Measurements from ENCODE around the gene MCUR1.
A peak's percentile ranks its signal among the peaks of the same experiment; 100 is the strongest.
"Not testable (repeated sequence)": the region's sequence is repeated elsewhere in the genome, so short reads cannot be mapped to it uniquely, and the experiment has no call there.

MCUR1 gene, protein sequence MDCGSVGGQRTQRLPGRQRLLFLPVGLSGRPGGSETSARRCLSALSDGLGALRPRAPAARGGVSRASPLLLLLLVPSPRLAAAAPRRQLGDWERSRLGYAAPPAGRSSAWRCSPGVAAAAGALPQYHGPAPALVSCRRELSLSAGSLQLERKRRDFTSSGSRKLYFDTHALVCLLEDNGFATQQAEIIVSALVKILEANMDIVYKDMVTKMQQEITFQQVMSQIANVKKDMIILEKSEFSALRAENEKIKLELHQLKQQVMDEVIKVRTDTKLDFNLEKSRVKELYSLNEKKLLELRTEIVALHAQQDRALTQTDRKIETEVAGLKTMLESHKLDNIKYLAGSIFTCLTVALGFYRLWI

DNA sequence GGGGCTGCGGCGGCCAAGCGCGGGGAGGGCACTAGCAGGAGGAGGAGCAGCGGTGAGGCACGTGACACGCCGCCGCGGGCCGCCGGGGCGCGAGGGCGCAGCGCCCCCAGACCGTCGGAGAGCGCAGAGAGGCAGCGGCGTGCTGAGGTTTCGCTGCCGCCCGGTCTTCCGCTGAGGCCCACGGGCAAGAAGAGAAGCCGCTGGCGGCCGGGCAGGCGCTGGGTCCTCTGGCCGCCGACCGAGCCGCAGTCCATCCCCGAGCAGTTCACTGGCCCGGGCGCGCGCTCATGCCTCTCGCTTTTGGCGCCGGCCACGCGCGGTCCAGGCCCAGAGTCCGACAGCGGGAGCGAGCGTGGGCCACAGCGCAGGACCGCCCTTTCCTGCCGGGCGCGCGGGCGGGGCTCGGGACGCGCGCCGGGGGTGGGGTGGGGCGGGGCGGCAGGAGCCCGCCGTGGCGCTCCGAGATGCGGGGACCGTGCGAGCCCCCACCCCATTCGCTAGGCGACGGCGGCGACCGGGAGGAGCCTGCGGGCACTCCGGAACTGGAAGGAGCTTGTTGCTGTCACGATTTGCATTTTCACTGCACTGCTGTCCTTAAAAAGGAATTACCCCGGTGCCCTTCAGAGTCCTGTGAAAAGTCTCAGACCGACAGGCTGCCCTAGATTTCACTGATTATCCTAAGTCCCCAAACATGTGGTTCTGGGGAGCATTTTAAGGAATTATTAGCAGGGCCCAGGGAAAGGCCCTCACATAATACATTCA lies at the start of gene MCUR1:
TSS of gene MCUR1 (minus strand) at position 382 of the 762 bp plus-strand sequence. CDS start at position 254, 128 bp downstream.
- DNase-seq = peak in 1 of 2 experiments; percentile 50

DNA sequence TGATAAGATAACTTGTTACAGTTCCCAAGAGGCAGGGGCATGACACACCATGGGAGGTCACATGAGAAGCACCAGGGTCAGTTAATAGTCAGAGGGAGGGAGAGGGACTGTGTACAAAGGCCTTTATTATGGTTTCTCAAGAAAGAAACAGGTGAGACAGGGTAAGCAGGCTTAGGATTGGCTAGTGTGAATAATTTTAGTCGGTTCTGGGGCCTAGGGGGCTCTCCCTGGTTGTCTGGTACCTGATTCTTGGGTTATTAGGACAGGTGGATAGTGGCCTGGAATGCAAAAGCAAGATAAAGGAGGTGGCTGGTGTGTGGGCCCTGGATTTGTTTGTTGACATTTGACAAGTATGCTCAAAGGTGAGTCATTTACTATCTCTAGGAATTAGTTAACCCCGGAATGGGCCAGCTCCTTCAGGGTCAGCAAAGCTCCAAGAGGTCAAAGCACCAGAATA lies 49.4 kb upstream of the MCUR1 start:
- no peak for DNase-seq

DNA sequence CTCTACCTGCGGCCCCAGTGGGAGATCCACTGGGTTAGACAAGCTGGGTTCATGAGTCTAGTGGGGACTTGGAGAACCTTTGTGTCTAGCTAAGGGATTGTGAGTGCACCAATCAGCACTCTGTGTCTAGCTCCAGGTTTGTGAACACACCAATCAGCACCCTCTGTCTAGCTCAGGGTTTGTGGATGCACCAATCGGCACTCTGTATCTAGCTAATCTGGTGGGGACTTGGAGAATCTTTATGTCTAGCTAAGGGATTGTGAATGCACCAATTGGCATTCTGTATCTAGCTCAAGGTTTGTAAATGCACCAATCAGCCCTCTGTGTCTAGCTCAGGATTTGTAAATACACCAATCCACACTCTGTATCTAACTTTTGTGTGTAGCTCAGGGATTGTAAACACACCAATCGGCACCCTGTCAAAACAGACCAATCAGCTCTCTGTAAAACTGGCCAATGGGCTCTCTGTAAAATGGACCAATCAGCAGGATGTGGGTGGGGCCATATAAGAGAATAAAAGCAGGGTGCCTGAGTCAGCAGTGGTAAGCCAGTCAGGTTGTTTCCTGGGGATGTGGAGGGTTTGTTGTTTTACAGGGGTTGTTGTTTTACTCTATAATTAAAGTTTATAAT lies 46.3 kb upstream of the MCUR1 start:
- not testable (repeated sequence) for DNase-seq

DNA sequence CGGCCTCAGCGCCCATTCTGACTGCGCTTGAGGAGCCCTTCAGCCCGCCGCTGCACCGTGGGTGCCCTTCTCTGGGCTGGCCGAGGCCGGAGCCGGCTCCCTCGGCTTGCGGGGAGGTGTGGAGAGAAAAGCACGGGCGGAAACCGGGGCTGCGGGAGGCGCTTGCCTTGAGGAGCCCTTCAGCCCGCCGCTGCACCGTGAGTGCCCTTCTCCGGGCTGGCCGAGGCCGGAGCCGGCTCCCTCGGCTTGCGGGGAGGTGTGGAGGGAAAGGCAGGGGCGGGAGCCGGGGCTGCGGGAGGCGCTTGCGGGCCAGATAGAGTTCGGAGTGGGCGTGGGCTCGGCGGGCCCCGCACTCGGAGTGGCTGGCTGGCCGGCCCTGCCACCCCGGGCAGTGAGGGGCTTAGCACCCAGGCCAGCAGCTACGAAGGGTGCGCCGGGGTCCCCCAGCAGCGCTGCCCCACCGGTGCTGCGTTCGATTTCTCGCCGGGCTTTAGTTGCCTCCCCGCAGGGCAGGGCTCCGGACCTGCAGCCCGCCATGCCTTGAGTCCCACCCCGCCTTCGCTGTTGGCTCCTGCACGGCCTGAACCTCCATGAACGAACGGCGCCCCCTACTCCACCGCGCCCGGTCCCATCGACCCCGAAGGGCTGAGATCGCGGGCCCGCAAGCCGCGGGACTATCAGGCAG lies 45.7 kb upstream of the MCUR1 start:
- DNase-seq = no peak

DNA sequence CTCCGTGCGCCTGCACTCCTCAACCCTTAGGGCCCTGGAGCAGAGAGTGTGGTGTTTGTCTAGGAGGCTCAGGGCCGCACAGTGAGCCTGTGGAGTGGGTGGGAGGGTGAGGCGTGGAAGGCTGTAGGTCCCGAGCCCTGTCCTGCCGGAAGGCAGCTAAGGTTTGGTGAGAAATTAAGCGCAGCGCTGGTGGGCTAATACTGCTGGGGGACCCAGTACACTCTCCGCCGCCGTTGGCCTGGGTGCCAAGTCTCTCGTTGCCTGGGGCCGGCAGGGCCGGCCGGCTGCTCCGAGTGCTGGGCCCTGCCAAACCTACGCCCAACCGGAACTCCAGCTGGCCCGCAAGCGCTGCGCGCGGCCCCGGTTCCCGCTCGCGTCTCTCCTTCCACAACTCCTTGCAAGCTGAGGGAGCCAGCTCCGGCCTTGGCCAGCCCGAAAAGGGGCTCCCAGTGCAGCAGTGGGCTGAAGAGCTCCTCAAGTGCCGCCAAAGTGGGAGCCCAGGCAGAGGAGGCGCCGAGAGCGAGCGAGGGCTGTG lies 40.4 kb upstream of the MCUR1 start:
- DNase-seq = no peak

DNA sequence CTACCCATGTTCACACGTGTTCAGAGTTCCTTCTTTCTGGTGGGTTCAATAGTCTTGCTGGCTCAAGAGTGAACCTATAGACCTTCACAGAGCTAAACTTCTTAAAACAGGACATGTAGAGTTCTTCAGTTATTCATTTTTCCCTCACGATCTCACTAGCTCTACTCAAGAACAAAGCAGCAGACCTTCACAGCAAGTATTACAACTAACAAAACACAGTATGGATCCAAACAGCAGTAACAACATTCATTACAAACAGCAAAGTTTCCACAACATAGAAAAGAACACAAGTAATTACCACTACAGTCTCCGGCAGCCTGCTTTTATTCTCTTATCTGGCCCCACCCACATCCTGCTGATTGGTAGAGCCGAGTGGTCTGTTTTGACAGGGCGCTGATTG lies 39.5 kb upstream of the MCUR1 start:
- no peak for DNase-seq

DNA sequence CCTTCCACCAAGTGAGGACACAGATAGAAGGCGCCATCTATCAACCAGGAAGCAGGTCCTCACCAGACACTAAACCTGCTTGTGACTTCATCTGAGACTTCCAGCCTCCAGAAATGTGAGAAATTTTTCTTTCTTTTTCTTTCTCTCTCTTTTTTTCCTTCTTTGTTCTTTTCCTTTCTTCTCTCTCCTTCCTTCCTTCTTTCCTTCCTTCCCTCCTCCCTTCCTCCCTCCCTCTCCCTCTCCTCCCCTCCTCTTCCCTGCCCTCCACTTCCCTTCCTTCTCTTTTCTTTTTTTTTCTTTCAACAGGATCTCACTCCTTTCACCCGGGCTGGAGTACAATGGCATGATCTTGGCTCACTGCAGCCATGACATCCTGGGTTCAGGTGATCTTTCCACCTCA lies 37.4 kb upstream of the MCUR1 start:
- DNase-seq = no peak

DNA sequence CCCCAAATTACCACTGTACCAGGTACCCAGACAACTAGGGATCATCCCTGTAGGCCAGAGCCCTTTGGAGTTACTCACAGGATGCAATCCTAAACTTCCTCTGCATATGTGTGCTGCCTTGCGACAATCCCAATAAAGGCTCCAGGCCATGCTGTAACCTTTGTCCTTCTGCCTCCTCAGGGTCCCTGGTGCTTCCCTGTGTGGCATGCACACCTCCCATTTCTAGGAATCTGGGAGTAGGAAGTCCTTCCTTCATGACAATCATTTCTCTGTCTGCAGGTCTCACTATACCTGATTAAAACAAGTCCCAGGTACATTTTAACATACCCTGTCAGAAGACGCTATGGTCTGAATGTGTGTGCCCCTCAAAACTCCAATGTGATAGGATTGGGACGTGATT lies 37.0 kb upstream of the MCUR1 start:
- no peak for DNase-seq

DNA sequence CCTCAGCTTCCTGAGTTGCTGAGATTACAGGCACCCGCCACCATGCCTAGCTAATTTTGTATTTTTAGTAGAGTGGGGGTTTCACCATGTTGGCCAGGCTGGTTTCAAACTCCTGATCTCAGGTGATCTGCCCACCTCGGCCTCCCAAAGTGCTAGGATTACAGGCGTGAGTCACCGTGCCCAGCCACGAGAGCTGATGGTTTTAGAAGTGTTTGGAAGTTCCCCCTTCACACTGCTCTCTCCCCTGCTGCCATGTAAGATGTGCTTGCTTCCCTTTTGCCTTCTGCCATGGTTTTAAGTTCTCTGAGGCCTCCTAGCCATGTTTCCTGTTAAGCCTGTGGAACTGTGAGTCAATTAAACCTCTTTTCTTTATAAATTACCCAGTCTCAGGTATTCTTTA lies 36.3 kb upstream of the MCUR1 start:
- not testable (repeated sequence) for DNase-seq

DNA sequence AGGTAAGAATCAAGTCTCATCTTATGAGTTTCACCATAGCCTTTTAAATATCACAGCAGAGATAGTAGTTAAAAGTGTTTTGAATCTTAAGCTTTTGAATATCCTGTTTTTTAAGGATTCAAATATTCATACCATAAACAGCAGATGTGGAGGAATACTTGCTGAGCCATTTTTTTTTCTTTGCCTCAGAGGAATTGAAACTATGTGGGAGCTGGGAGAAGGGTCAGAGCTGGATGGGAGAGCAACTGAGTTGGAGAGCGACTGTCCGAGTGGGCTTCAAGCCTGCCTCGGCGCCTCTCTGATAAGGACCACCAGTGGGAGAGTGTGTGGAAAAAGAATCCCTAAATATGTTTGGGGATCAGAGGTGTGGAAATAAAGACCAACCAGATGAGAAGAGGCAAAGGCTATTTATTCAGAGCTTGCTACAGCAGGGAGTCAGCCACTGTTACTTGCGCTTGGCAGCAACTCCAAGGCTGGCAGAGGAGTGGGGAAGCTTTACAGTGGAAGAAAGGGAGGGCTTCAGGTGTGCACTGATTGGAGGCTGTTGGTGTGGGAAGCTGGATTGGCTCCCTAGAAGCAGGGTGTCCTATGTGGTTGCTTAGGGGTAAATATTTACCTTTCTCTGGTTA lies 34.3 kb upstream of the MCUR1 start:
- DNase-seq = no peak

DNA sequence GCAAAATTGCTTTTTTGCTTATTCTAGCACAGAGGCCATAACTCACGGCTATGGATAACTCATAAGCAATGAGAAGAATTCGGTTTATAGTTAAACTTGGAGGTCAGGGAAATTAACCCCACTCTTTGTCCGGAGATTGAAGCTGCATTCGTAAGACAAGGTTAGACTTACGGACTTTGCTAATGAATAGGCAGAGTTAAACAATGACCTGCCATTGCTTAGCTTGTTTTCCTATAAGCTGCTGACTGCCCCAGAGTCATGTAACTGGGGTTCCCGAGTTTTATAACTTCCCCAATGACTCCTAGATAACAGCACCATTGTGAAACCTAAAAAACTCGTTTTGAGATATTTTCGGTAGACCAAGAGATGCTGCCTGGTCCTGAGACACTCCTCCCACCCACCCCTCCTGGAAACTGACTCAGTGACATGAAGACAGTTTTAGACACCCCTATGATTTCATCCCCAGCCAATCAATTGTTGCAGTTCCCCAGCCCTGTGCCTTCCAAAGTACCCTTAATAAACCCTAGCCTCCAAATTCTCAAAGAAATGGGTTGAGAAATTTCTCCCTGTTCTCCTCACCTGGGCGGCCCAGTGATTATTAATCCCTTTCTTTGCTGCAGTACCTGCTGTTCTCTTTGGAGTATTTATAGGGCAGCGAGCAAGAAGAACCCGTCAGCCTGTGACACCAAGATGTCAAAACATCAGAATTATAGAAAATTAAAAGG lies 33.1 kb upstream of the MCUR1 start:
- no peak for DNase-seq

DNA sequence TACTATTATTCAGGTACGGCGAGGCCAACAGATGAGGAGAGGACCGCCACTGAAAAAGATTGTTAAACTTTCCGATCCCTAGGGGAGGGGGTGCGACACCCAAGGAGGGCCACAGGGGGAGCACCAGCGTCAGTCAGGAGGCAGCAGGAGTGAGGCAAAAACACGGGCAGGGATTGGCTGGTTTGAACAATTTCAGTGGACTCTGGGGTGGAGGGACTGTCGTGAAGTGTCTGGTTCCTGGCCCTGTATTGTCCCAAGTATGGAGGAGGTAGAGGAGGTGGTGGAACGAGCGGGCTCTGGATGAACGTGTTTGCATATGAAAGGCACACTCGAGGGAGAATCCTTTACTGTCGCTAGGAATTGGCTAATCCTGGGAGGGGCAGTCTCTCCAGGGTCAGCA lies 32.5 kb upstream of the MCUR1 start:
- no peak for DNase-seq

DNA sequence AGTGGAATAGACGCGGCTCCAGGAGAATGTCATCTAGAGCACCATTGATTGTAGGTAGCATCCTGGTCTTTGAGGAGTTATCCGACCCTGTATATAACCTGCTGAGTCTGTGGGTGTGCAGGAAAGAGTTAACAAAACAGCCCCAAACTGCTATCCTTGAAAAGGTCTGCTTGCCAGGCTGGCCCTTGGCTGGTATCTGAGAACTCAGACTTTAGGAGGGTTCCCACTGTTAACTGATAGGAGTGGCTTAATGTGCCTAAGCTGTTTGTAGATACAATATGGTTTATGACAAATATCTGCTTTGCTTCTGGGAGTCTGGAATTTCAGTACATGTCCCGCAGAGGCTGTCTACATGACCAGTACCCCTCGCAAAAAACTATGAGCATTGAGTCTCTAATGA lies 27.6 kb upstream of the MCUR1 start:
- no peak for DNase-seq

DNA sequence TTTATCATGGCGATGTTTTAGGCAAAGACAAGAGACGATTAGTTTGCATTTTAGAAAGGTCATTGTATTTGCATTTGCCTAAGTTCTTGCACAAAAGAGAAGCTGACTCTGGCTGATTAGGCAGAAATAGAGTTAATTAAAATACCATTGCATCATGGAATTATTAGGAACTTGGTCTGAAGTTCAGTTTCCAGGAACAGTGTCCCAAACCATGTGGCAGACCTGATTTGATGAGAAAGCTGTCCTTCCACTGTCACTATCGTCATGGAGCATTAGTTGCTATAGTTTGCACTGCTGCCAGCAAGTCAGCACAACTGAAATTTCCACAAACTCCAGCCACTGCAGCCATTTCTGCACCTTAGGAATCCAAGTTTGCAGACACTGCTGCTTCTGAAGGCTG lies 24.3 kb upstream of the MCUR1 start:
- DNase-seq = no peak

DNA sequence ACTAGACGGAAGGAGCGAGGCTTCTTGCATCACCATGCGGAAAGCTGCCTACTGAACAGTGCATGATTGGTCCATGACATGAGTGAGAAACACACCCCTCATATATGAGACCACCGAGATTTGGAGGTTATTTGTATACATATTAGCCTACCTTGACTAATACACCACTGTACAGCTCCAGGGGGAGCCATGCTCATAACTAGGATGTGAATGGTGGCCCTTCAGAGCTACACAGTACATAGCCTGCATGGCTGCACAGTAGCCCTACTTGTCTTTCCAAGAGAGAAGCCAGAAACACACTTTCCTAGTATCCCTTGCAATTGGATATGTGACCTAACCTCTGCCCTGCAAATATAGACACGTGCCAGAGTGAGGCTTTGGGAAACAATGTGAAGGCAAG lies 21.8 kb upstream of the MCUR1 start:
- no peak for DNase-seq

DNA sequence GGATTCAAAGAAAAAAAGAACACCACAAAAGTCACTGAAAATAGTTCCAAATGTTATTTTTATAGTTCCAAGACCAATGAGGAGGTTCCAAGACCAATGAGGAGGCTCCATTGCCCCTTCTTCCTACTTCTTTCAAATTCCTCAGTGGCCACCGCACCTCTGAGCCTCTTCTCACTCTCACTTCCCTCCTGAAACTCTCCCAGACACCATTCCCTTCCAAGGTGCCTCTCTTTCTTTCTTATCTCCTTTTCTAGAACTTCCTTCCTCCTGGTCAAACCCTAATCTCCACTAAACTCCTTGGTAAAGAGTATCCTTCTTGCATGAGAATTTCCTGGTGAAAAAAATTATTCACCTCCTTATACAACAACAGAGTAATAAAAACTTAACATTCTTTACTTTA lies 20.4 kb upstream of the MCUR1 start:
- DNase-seq = no peak

DNA sequence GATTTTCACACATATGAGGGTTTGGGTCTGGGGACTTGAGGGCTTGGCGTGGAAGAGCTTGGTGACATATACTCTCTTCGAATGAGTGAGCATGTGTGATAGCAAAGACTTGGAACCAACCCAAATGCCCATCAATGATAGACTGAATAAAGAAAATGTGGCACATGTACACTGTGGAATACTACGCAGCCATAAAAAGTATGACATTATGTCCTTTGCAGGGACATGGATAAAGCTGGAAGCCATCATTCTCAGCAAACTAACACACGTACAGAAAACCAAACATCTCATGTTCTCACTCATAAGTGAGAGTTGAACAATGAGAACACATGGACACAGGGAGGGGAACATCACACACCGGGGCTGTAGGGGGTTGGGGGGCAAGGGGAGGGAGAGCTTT lies 19.7 kb upstream of the MCUR1 start:
- DNase-seq = not testable (repeated sequence)

DNA sequence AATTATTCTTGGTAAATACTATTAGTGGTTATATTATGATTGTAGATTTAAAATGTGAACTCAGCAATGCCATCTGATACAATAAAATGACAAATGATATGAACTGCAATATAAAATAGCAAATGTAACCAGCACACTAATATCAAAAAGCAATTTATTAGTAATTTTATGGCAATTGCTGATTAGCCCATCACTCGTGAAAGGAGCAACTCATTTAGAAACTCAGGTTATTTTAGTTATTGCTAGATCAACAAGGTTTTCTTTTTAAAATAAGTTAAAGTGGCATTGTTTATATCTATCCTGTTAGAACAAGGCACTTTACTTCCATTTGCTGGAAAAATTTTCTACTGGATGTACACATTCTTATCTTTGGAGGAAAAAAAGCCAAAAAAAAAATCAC lies 18.4 kb upstream of the MCUR1 start:
- DNase-seq = no peak

DNA sequence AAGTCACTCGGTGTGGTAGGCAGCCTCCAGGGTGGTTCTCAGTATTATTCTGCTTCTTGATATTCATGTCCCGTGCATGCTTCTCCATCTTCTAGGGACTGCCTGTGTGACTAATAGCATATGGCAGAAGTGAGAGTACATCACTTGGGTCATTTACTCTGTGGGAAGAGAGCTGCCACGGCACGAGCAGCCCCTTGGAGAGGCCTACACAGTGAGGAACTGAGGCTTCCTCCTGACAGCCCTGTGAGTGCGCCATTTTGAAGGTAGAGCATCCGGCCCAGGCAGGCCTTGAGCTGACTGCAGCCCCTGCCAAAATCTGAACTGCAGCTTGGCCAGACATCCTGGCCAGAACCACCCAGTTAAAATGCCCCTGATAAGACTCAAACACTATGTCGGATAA lies 17.3 kb upstream of the MCUR1 start:
- DNase-seq = no peak

DNA sequence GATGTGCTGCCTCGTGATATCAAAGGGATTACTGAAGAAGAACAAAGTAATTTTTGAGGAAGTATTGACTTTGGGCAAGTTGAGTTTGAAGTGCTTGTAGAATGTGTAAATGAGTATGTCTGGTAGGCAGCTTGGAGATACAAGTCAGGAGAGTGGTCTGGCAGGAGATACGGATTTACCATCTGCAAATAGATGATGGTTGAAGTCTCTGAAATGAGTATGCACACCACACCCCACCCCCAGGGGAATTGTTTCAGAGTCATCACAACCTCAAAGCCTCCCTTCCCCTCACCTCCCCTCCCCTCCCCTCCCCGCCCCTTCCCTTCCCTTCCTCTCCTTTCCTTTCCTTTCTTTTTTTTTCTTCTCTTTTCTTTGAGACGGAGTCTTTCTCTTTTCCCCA lies 16.4 kb upstream of the MCUR1 start:
- no peak for DNase-seq

DNA sequence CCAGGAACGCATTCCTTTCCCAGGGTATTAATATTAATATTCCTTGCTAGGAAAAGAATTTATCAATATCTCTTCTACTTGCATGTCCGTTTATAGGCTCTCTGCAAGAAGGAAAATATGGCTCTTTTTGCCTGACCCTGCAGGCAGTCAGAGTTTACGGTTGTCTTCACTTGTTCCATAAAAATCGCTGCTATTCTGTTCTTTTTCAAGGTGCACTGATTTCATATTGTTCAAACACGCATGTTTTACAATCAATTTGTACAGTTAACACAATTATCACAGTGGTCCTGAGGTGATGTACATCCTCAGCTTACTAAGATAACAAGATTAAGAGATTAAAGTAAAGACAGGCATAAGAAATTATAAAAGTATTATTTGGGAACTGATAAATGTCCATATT lies 15.1 kb upstream of the MCUR1 start:
- DNase-seq = not testable (repeated sequence)

All from cerebellar nuclear complex (tissue), 1 donor.